Activated effector memory CD4-positive, alpha-beta T cell treated with anti-CD3 and anti-CD28 coated beads, Interleukin-2, amount 50 U/mL, for 16 hours (primary cell): ENCODE measurements around the gene CAPN10.
A peak's percentile ranks its signal among the peaks of the same experiment; 100 is the strongest.

Source experiments
- DNase-seq: peaks from one replicate; pipeline ENCODE4 v3.0.0-alpha.2; 2020

The CAPN10 gene

GRCh38 chr2:240590681-240591111 is 4.2 kb downstream of the CAPN10 start:
- DNase-seq = no peak

GRCh38 chr2:240591226-240591625 is 4.7 kb downstream of the CAPN10 start:
- no peak for DNase-seq

- no peak for DNase-seq
These were observed 5.2 kb downstream of the CAPN10 start for GRCh38 chr2:240591784-240592183.

- peak; percentile 50 for DNase-seq
These were observed 6.6 kb downstream of the CAPN10 start for GRCh38 chr2:240593026-240593702.

GRCh38 chr2:240593703-240594451 is 7.3 kb downstream of the CAPN10 start:
- peak; percentile 58 for DNase-seq

- DNase-seq = peak; percentile 57
These were observed 8.2 kb downstream of the CAPN10 start for GRCh38 chr2:240594511-240595380.

- DNase-seq = peak; percentile 64
These were observed 9.0 kb downstream of the CAPN10 start for GRCh38 chr2:240595381-240596079.

- DNase-seq = peak; percentile 59
These were observed 9.5 kb downstream of the CAPN10 start for GRCh38 chr2:240596080-240596460.

- peak; percentile 61 for DNase-seq
These were observed 10.0 kb downstream of the CAPN10 start for GRCh38 chr2:240596491-240596931.

GRCh38 chr2:240597054-240597418 is 10.5 kb downstream of the CAPN10 start:
- peak; percentile 44 for DNase-seq

GRCh38 chr2:240597419-240598181 is 11.1 kb downstream of the CAPN10 start:
- DNase-seq = peak; percentile 46

- DNase-seq = peak; percentile 60
These were observed 11.9 kb downstream of the CAPN10 start for GRCh38 chr2:240598311-240598911.

GRCh38 chr2:240599141-240599583 is 12.6 kb downstream of the CAPN10 start:
- DNase-seq = no peak

GRCh38 chr2:240600451-240600961 is 14.0 kb downstream of the CAPN10 start:
- peak; percentile 44 for DNase-seq

GRCh38 chr2:240601061-240601830 is 14.7 kb downstream of the CAPN10 start:
- peak; percentile 48 for DNase-seq

- DNase-seq = no peak
These were observed 15.3 kb downstream of the CAPN10 start for GRCh38 chr2:240601831-240602160.

GRCh38 chr2:240602266-240603050 is 15.9 kb downstream of the CAPN10 start:
- peak; percentile 53 for DNase-seq

GRCh38 chr2:240603081-240603835 is 16.7 kb downstream of the CAPN10 start:
- DNase-seq = peak; percentile 55

- DNase-seq = peak; percentile 58
These were observed 17.3 kb downstream of the CAPN10 start for GRCh38 chr2:240603846-240604245.
